GM21786 (cell line): ENCODE results near the gene LINGO1.

ENCODE experiments used
- ATAC-seq: cut with Tn5 transposase; IDR thresholded peaks from one replicate; pipeline ENCODE4 v1.9.1; 2021; ENCODE audit not compliant: unreplicated experiment

LINGO1 gene

DNA sequence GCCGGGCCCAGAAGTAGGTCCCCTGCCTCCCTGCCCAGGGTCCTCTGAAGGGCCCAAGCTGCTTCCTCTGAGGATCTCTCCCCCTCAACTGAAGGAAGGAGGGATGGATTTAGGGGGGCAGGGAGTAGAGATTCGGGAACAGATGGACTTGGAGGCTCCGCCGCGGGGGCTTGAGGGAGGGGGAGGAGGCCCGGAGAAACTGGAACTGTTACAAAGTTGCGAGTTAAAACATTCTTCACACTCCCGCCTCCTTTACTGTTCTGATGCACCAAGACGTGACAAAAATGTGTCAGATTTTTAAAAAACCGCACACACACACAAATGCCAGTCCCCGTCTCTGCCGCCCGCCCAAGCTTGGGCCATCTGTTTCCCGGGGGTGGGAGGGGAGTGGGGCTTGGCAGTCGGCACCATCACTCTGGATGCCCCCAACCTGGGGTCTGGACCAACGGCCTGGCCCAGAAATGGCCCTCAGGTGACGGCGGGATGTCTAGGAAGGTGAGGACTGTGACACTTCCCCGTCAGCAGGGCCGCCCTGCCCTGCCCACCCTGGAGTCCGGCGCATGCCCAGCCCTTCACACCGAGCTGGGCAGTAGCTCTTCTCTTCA, 25.0 kb upstream of the LINGO1 start:
- no peak for ATAC-seq

DNA sequence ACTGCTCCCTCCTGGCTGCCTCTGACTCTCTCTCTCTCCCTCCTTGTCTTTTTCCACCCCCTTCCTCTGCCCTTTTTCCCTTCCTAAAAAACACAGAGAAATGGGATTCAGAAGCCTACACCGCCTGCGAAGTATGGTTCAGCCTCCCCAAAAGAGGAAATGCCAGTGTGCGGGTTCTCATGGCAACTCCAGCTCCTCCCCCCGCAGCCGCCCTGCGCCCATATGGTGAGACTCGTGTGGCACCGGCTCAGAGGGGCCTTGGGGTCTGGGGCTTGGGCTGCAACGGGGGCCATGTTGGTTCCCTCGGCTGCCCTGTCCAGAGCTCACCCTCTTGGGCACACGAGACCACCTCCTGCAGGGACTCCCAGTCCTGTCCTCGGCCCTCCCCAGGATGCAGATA, 23.6 kb upstream of the LINGO1 start:
- no peak for ATAC-seq

DNA sequence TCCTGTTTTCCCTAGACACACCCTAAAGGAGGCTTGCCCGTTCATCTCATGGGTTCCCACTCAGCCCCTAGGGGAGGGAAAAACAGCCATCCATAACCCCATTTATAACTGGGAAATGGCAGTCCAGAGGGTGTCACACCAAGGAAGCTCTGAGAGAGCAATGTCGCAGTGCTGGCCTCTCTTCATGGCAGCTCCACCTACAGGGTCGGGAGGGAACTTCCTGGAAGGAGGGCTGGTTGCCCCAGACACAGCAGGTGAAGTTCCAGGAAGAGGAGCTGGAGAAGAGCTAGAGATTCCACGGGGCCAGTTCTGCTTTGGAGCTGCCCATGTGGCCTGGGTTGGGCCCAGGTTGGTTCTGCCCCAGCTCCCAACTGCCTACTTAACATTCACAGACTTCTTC, 22.3 kb upstream of the LINGO1 start:
- no peak for ATAC-seq

DNA sequence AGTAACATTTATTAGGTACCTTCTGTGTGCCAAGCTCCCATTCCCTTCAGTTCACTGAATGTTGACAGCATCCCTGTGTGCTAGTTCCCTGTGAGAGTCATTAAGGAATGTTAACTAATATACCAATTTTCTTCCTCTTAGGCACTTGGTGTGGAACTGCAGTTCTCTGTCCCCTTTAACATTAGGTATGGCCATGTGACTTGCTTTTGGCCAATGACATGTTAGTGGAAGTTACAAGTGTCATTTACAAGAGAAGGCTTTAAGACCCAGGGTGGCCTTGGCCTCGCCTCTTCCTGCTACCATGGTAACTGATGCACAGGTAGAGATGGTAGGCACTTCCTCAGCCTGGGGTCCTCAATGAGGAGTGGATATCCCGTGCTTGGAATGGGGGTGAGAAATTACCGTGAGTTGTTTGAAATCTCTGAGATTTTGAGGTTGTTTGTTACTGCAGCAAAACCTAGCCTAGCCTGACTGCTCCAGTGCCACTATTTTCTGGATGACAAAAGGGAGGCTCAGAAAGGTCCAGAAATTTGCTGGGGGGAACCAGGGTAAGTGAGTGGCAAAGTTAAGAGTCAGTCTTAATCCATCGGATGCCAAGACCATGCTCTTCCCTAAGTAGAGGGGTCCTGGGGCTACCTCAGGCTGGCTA, 21.2 kb upstream of the LINGO1 start:
- ATAC-seq = no peak

DNA sequence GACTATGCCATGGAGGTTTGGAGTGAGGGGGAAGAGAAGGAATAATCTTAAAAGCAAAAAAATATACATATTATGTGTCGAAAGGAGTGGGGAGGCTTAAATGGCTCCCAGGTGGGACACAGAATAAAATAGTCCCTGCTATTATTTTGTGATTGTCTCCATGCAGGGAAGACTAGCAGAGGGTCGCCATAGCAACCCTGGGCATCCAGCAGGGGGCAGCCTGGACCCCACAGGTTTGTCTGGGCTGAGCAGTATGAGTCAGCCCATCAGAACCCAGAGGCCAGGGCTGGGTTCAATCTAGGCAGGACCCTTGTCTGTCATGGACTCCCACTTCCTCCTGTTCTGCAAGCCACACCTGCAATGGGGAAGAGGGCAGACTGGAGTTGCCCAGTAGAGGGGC, 17.6 kb upstream of the LINGO1 start:
- no peak for ATAC-seq

DNA sequence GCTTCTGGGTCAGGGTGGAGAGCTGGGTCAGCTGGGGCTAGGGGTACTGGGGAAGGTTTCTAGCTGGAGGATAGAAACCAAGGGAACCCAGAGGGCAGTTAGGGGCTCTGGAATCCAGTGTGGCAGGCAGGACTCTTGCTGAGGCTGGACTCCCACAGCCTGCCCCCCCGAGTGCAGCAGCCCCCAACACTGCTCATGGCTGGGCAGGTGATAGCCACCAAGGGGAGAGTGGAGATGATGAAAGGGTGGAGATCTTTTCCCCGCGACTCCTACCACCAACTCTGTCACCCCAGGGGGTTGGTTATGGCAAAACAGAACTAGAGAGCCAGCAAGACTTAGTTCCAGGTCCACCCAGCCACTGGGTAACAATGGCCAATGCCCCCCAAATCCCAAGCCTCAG, 16.9 kb upstream of the LINGO1 start:
- ATAC-seq = no peak

DNA sequence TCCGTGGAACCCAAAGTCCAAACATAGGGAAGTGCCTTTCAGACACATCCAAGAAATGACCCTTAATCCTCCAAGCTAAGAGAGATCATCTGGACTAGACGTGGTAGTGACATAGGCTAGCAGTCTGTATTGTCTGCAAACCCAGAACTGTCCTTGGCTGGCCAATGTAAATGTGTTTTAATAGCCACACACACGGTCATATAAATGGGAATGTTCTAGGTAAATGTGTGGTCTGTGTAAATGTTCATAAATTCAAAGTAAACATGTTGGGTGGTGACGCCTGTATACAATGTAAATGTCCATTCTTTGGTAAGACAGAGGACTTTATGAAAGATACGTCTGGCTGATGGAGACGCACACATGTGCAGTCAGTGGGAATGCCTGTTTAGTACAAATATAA, 16.3 kb upstream of the LINGO1 start:
- no peak for ATAC-seq

DNA sequence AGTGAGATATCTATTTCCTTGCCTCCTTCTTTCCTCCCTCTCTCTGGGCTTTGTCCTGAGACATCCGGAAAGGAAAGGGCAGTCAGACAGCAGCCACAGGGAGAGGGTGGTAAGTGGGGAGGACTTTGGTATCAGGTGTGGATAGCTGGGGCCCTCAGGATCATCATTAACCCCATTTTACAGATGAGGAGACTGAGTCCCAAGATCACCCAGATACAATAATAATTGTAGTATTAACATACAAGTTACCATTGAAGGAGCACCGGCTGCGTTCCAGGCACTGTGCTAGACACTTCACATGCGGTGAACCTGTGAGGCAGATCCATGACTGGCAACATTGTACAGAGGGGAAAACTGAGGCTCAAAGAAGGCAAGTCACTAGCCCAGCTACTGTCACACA, 15.2 kb upstream of the LINGO1 start:
- ATAC-seq = no peak

DNA sequence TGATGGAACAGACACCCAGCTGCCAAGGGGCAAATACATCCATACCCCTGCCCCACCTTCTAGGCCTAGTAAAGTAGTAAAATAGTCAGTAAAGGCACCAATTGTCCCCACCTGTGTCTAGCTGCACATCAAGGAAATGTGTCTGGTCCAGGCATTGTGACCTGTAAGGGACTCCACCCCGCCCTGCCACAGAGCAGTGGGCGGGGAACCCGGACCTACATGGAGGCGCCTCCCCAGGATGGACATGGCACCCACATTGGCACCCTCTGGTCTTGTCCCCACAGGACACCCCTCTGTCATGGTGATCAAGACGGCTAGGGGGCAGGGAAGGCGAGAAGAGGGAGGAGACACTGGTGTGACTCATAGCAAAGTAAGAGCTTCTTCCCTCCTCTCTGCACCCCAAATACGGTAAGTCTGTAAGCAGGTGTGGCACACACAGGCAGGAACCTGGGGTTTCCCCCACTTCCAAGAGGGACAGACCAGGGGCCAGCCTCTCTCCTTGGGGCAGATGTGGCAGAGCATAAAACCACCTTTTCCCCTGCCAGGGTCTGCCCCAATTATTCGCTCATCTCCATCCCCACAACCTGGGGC, 13.5 kb upstream of the LINGO1 start:
- ATAC-seq = no peak

DNA sequence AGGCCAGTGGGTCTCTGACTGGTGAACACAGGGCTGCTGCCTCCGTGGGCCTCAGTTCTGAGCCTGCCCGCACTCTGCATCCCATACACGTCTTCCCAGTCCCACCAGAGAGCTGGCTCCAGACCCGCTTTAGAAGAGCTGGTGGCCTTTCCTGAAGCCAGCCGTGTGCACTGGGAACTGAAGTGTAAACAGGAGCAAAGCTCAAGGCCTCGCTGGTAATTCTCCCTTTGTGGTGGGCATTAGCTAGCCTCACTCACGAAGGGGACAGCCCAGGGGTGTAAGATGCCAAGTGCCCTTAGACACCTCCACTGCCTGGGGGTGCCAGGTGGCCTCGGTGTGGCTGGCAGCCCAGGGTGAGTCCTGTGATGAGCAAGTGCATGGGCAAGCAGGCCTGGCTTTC, 12.9 kb upstream of the LINGO1 start:
- no peak for ATAC-seq

DNA sequence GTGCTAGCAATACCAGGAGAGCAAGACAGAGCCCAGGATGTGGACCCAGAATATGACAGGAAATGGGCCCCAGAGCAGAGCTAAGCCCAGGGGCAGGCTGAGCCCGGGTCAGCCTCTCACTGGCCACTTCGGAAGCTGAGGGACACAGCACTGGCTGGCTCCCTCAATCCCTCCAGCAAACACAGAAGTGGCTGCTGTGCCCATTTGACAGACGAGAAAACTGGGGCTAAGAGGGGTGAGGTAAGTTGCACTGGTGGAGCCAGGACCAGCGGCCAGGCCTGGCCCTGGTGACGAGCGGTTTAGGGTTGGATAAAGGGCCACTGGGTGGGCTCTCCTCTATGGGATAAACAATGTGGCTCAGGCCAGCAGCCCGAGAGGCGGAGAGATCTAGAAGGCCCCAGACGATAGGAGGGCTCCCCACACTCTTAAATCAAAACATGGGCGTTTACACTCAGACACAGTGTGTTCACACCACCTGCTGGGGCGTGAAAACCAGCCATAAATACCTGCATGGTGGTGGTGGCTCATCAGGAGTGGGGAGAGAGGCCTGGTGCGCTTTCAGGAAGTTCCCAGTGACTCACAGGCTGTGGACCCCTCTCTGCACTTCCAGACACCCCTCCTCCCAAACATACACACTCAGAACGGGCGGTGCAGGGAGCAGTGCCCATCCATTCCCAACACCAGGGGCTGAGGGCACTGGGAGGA, 12.0 kb upstream of the LINGO1 start:
- ATAC-seq = no peak

DNA sequence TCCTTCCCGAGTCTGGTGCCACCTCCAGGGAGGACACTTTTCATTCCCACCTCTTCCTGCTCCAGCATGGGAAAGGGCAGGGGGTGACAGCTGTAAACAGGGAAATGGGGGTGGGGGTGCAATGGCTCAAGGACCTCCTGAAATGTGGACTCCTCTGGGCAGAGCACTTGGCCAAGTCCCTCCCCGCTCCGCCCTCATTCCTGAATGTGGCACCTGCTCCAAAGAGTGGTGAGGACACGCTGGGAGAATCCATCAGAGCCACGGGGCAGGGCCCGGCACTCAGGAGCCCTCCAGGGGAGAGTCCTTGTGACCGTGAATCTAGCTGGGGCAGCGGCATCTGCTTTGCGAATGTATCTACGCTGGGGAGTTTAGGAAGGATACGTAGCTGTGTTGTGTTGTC, 11.1 kb upstream of the LINGO1 start:
- no peak for ATAC-seq

DNA sequence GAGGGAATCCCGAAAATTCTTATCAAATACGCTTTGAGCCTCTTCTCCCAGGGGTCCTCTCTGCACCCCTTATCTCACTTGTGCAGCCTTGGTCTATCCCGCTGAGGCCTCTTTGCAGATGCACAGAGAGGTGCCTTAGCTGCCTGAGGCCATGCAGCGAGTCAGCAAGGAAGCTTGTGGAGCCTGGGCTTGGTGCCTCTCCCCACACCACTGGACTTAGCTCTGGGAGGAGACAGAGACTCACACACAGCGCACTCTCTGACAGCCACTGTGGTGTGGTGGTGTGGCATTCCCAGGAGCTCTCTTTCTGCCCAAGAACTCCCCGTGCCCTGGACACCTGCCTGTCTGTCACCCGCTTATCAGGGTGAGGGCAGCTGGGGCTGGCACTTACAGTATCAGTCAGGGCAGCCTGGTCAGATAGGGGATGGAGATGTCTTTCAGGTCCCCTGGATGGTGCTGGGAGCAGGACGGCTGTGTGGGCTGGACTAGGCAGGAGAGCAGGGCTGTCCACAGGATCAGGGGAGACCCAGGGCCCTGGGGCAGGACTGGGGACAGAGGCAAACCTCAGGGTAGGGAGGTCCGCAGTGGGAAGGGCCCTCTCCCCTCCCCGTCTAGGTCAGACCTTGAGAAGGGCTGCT, 10.2 kb upstream of the LINGO1 start:
- no peak for ATAC-seq

DNA sequence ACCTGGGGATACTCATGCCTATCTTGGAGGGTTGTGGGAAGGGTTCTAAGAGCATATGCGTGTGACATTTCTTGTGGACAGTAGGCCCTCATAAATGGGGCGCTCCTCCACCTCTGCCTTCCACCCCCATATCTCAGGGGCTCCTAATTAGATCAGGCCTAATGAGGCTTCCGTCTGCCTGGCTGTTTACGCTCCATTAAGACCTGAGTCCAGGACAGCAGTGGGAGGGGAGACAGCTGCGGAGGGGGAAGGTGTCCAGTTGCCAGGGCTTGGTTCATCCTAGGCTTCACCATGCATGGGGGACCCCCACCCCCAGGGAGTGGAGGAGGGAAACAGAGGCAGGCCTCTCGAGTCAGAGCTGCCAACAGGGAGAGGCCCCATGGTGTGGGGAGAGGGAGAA, 9.3 kb upstream of the LINGO1 start:
- no peak for ATAC-seq

DNA sequence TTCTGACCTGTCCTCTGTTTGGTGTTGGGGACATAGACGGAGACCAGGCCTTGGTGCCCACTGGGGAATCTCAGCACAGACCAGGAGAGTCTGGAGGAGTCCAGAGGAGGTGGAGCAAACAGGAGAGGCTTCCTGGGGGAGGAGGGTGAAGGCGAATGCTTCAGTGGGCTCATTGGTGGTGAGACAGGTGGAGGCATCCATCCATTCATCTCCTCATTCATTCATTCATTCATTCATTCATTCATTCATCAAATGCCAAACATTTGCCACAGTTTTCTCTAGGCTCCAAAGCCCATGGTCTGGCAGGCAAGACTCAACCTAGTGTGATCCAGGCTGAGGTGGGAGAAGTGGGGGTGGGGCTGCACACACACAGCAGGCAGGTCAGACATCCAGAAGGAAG, 7.9 kb upstream of the LINGO1 start:
- no peak for ATAC-seq

DNA sequence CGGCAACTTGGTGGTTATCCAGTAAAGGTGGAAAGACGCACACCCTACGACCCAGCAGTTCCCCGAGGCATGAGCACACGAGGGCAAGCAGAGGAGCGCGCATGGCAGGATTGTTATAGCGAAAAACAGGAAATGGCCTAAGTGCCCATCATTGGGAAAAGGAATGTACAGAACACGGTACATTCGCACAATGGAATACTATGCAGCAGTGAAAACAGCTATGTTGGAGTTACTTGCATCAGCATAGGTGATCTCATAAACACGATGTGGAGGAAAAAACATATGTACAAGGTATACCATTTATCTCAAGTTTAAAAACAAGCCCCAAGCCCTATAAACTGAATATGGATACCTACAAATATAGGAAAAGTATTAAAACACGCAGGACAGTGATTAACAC, 6.7 kb upstream of the LINGO1 start:
- ATAC-seq = no peak

DNA sequence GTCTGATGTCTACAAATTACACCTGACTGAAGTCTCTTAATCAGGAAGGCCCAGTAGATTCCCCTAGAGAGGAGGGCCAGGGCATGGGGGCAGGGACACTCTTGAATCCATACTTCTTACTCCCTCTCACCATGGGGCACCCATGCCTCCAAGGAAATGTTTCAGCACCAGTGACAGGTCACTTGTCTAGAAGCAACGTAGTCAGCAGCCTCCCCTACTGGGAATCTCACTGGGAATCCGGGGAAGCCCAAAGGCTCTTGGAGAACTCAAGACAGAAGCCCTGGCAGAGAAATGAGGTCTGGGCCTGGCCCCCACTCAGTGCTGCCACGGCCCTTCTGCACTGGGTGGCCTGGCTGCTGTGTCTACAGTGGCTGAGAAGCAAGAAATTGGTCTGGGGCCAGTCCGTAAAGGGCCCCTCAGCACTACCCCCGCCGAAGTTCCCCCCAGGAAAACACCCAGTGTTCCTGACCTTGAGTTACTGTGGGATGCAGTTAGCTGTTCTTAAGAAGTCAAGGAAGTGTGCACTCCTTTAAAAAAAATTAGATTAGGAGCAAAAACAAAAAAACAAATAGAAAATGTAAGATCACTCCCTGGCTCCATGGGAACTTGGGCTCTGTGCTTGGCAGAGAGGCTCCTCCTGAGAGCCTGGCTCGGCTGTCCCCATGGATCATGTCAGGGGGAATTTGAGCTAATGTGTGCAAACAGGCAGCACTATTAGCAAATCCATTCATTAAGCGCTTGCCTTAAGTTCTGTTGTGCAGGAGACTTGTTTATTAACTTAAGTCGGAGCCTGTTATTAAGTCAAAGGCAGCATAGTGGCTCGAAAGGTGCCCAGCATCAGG, 5.4 kb upstream of the LINGO1 start:
- no peak for ATAC-seq

DNA sequence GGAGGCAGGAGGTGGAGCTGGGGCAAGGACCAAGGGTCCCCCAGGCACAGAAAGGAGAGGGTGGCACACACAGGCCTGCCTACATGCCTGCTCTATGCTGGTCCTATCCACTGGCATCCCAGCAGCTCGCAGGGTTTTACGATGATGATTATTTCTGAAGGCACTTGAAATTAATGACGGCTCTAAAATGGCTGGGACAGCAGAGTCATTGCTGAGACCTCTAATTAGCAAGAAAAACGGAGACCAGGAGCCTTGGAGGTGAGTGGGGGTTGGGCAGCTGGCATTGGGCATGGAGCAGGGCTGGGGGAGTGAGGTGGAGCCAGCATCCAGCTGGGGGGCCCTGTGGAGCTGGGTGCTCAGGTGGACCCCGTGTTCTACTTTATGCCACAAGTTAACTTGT, 3.5 kb upstream of the LINGO1 start:
- ATAC-seq = no peak

DNA sequence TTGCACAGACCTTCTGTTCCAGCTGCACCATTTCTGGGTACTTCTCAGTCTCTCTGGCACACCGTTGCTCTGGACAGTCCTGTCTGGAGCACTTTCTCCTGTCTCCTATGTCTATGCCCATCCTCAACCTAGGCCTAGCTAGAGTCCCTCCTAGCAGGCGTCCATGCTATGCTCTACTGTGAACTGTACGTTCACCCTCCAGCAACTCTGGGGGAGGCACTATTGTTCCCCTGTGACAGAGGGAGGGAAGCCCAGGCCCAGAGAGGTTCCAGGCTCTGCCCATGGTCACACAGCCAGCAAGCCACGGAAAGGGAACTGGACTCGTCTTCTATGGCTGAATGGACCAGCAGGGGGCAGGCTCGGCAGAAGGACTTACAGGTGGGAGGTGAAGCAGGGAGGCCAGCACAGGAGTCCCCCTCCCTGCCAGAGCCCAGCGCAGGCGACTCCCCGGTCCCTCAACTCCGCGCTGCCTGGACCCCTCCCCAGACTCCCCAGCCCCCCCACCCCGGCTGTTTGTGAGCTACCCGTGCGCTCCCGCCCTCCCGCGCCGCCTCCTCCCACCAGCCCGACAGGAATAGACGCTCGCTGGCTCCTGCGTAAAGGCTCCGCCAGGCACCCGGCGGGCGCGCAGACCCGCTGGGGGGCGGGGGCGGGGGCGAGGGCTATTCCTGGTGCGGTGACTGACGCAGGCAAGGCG, 1.7 kb upstream of the LINGO1 start:
- no peak for ATAC-seq

DNA sequence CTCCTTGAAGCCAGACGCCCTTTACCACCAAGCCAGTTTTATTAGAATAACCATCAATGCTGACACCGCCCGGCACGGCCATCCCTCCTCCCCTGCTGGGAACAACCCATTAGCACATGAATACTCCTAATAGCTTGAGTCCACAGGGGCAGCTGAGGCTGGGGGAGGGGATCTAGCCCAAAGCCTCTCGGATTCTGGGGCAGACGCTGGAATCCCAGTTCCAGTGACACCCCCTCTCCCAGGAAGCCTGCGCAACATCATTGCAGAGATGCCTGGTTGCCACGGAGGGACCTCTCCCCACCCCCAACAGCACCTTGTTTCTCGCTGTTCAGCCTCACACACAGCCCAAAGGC, 1.2 kb upstream of the LINGO1 start:
- no peak for ATAC-seq
